ENCODE data around the gene HOXD9. TPM values are rescaled to one million over a fixed set of nuclear protein-coding genes. Genes with fewer than 3 reads are reported as not detected.

The HOXD9 gene
- total and polyA plus RNA-seq, 2 of the 8 experiments (the other 6 are each of a cell fraction or from before 2014, with no cell fraction given): not detected

DNA sequence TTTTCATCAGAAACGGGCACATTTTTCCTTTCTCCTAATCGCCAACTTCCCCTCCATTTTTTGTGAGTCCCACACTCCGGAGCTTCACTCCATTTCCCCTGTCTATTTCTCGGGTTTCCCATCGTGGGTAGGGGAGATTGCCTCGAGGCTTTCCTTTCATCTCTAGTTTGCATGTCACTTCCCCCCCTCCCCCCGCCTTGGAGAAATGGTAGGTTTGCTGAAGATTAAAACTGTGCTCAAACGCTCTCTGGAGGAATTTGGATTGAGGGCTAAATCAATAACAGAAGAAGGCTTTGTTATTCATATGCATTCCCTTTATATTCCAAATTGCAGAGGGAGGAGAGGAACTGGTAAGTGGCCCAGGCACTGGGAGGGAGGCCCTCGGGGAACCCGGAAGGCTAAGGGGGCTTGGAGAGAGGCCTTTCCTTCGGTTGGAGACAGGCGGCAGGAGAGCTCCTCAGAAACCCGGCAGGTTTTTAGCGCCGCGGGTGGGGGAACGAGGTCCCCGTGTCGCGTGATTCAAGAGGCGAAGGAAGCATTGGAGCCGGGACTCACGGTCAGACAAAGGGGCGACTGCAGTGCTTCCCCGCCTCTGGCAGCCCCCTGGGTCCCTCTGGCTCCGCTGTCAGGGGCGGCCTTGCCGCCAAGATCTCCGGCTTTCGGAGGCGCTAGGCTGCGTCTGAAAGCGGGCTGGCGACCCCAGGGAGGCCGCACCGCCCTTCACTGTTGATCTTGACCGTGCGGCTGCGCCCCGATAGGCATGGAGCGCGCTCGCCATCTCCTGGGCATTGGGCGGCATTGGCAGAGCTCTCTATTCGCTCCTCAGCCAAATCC is 25.3 kb upstream of the HOXD9 start (continued):
- TF ChIP-seq CHD7 (IDR thresholded peaks at IDR 0.05; ENCODE audit: insufficient replicate concordance, low read length): peak; percentile 56
- no peak for TF ChIP-seq JUN (IDR thresholded peaks at IDR 0.05; ENCODE audit: low read depth, low read length)
- TF ChIP-seq TCF12 (IDR thresholded peaks at IDR 0.05; ENCODE audit: low read depth, low read length): no peak
- no peak for TF ChIP-seq CBX8 (IDR thresholded peaks at IDR 0.05; ENCODE audit: borderline replicate concordance, low read depth, low read length)
- no peak for TF ChIP-seq TAF1 (IDR thresholded peaks at IDR 0.05; ENCODE audit: low read depth, low read length)
- peak; percentile 53 for TF ChIP-seq RNF2 (IDR thresholded peaks at IDR 0.05; ENCODE audit: borderline replicate concordance, low read depth, low read length, missing control alignments, poor library complexity, severe bottlenecking)
- peak; percentile 93 to 95 for TF ChIP-seq RAD21 (IDR thresholded peaks at IDR 0.05 in 1 of 2, conservative IDR thresholded peaks at IDR 0.05 in 1 of 2; ENCODE audit: low read depth in 2 of 2, low read length in 2 of 2)
- TF ChIP-seq SIRT6 (IDR thresholded peaks at IDR 0.05; ENCODE audit: low read length): no peak
- TF ChIP-seq CHD2 (IDR thresholded peaks at IDR 0.05; ENCODE audit: low read length): no peak
- TF ChIP-seq BRCA1 (IDR thresholded peaks at IDR 0.05; ENCODE audit: low read depth, low read length): no peak
